Sigmoid colon (tissue), 4 donors: ENCODE results near the gene APPL1.

Source experiments
- EP300 ChIP-seq, 4 donors: sonication (generic); formaldehyde crosslinking; IDR thresholded peaks; one replicate each; pipeline ENCODE4 v1.6.1; 2017; ENCODE audit warnings: antibody characterized with exemption in 4 of 4
- POLR2A ChIP-seq, 2 donors: fragments of 450-650 bp; IDR thresholded peaks; one replicate each; pipeline ENCODE4 v1.6.1; 2016; ENCODE audit warnings: antibody characterized with exemption in 2 of 2, mild to moderate bottlenecking in 2 of 2, moderate library complexity in 2 of 2
- POLR2AphosphoS5 ChIP-seq, 4 donors: sonication (generic); formaldehyde crosslinking; IDR thresholded peaks; one replicate each; pipeline ENCODE4 v1.6.1; 2017; ENCODE audit warnings: antibody characterized with exemption in 4 of 4
- TF ChIP-seq, protein P1 (sequence below), 4 experiments: fragments of 450-650 bp in 3 of 4; fragments of 200-600 bp in 1 of 4; IDR thresholded peaks; one replicate each; pipeline ENCODE4 v1.5.1; 2016 to 2019; ENCODE audit warnings: antibody characterized with exemption in 4 of 4, mild to moderate bottlenecking in 3 of 4, moderate library complexity in 2 of 4

DNA sequence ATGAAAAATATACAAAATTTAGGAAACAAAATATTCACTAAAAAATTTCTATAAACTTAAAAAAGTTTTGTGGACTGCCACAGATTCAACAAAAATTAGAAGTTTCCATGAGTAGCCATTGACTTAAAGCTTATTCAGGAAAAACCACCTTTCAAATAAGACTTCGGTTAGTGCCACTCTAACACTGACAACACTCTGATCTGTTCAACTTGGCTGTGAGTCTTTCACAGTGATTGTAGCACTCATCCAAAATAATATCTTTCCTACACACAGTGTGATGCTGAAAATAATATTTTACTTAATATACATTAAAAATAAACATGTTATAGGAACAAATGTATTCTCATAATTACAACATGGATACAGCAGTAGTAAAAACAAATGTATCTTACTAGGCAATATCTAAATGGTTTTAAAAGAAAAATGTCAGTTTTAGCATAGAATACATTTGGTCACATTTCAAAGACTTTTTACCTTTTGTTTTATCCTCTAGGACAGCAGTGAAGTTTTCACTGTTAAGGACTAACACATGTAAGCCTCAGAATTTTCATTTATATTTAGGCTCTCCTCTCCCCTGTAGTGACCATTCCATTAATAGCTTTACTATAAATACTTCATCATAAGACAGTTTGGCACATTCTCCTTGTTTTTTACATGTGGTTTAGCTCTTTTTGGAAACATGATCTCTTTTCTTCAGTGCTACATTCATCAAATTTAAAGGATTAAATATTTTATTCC, 64.8 kb downstream of the APPL1 start, which contains the start of gene ASB14:
- TF ChIP-seq, protein P1, sequence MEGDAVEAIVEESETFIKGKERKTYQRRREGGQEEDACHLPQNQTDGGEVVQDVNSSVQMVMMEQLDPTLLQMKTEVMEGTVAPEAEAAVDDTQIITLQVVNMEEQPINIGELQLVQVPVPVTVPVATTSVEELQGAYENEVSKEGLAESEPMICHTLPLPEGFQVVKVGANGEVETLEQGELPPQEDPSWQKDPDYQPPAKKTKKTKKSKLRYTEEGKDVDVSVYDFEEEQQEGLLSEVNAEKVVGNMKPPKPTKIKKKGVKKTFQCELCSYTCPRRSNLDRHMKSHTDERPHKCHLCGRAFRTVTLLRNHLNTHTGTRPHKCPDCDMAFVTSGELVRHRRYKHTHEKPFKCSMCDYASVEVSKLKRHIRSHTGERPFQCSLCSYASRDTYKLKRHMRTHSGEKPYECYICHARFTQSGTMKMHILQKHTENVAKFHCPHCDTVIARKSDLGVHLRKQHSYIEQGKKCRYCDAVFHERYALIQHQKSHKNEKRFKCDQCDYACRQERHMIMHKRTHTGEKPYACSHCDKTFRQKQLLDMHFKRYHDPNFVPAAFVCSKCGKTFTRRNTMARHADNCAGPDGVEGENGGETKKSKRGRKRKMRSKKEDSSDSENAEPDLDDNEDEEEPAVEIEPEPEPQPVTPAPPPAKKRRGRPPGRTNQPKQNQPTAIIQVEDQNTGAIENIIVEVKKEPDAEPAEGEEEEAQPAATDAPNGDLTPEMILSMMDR (IDR thresholded peaks at IDR 0.05) = no peak
- TF ChIP-seq POLR2A (IDR thresholded peaks at IDR 0.05) (no peak), POLR2AphosphoS5 (IDR thresholded peaks at IDR 0.05) (no peak), EP300 (IDR thresholded peaks at IDR 0.05) (no peak)
